ENCODE results near the gene ADGRL3.

The ADGRL3 gene

GRCh38 chr4:61211781-61212180 lies 11.7 kb downstream of the ADGRL3 start:
- no peak for ATAC-seq (replicated peaks; ENCODE audit: extremely low read depth, poor library complexity, severe bottlenecking)
- Mint-ChIP-seq H3K9me3 (no peaks in the 10 kb centered on the region), H3K36me3 (ENCODE audit: insufficient read depth) (no peaks in the 10 kb centered on the region), H3K27me3 (no peaks in the 10 kb centered on the region), H3K27ac (ENCODE audit: low read depth) (no peak overlapping the region), H3K4me3 (no peak overlapping the region), H3K4me1 (no peaks in the 10 kb centered on the region)
- DNase-seq (ENCODE audit: low spot score in 2 of 2), result no peak

GRCh38 chr4:61212788-61213187 lies 12.7 kb downstream of the ADGRL3 start:
- H3K4me3 Mint-ChIP-seq, result no peak overlapping the region
- no peak overlapping the region for H3K27ac Mint-ChIP-seq (ENCODE audit: low read depth)
- no peaks in the 10 kb centered on the region for H3K36me3 Mint-ChIP-seq (ENCODE audit: insufficient read depth)
- ATAC-seq (replicated peaks; ENCODE audit: extremely low read depth, poor library complexity, severe bottlenecking), result no peak
- H3K4me1 Mint-ChIP-seq, result no peaks in the 10 kb centered on the region
- DNase-seq (ENCODE audit: low spot score in 2 of 2), result no peak
- no peaks in the 10 kb centered on the region for H3K27me3 Mint-ChIP-seq
- H3K9me3 Mint-ChIP-seq, result no peaks in the 10 kb centered on the region

- Mint-ChIP-seq H3K9me3 (no peaks in the 10 kb centered on the region), H3K4me1 (no peaks in the 10 kb centered on the region), H3K36me3 (ENCODE audit: insufficient read depth) (no peaks in the 10 kb centered on the region), H3K27ac (ENCODE audit: low read depth) (no peak overlapping the region), H3K27me3 (no peaks in the 10 kb centered on the region), H3K4me3 (no peak overlapping the region)
- ATAC-seq (replicated peaks; ENCODE audit: extremely low read depth, poor library complexity, severe bottlenecking), result no peak
- no peak for DNase-seq (ENCODE audit: low spot score in 2 of 2)
Measured at GRCh38 chr4:61214680-61215079, 14.6 kb downstream of the ADGRL3 start.

GRCh38 chr4:61217222-61217621 lies 17.1 kb downstream of the ADGRL3 start:
- Mint-ChIP-seq H3K4me3 (no peak overlapping the region), H3K4me1 (no peaks in the 10 kb centered on the region), H3K27ac (ENCODE audit: low read depth) (no peak overlapping the region), H3K9me3 (no peaks in the 10 kb centered on the region), H3K27me3 (no peaks in the 10 kb centered on the region), H3K36me3 (ENCODE audit: insufficient read depth) (no peaks in the 10 kb centered on the region)
- DNase-seq (ENCODE audit: low spot score in 2 of 2) (no peak), ATAC-seq (replicated peaks; ENCODE audit: extremely low read depth, poor library complexity, severe bottlenecking) (no peak)

GRCh38 chr4:61220556-61220955 lies 20.4 kb downstream of the ADGRL3 start:
- H3K9me3 Mint-ChIP-seq, result peaks cover 6% of the 10 kb centered on the region
- H3K4me3 Mint-ChIP-seq, result no peak overlapping the region
- no peak for ATAC-seq (replicated peaks; ENCODE audit: extremely low read depth, poor library complexity, severe bottlenecking)
- H3K27ac Mint-ChIP-seq (ENCODE audit: low read depth), result no peak overlapping the region
- no peak for DNase-seq (ENCODE audit: low spot score in 2 of 2)
- H3K4me1 Mint-ChIP-seq, result no peaks in the 10 kb centered on the region
- no peaks in the 10 kb centered on the region for H3K27me3 Mint-ChIP-seq
- H3K36me3 Mint-ChIP-seq (ENCODE audit: insufficient read depth), result no peaks in the 10 kb centered on the region

- ATAC-seq (replicated peaks; ENCODE audit: extremely low read depth, poor library complexity, severe bottlenecking) (no peak), DNase-seq (ENCODE audit: low spot score in 2 of 2) (no peak)
- Mint-ChIP-seq H3K27me3 (no peaks in the 10 kb centered on the region), H3K36me3 (ENCODE audit: insufficient read depth) (no peaks in the 10 kb centered on the region), H3K4me3 (no peak overlapping the region), H3K4me1 (no peaks in the 10 kb centered on the region), H3K27ac (ENCODE audit: low read depth) (no peak overlapping the region), H3K9me3 (peaks cover 6% of the 10 kb centered on the region)
Measured at GRCh38 chr4:61223385-61223784, 23.3 kb downstream of the ADGRL3 start.

- H3K4me1 Mint-ChIP-seq, result no peaks in the 10 kb centered on the region
- no peaks in the 10 kb centered on the region for H3K36me3 Mint-ChIP-seq (ENCODE audit: insufficient read depth)
- DNase-seq (ENCODE audit: low spot score in 2 of 2) (no peak), ATAC-seq (replicated peaks; ENCODE audit: extremely low read depth, poor library complexity, severe bottlenecking) (no peak)
- no peak overlapping the region for H3K27ac Mint-ChIP-seq (ENCODE audit: low read depth)
- no peaks in the 10 kb centered on the region for H3K27me3 Mint-ChIP-seq
- peaks cover 6% of the 10 kb centered on the region for H3K9me3 Mint-ChIP-seq
- no peak overlapping the region for H3K4me3 Mint-ChIP-seq
Measured at GRCh38 chr4:61224573-61224972, 24.4 kb downstream of the ADGRL3 start.

GRCh38 chr4:61225656-61226055 lies 25.5 kb downstream of the ADGRL3 start:
- no peak for ATAC-seq (replicated peaks; ENCODE audit: extremely low read depth, poor library complexity, severe bottlenecking)
- Mint-ChIP-seq H3K27me3 (no peaks in the 10 kb centered on the region), H3K27ac (ENCODE audit: low read depth) (no peak overlapping the region), H3K36me3 (ENCODE audit: insufficient read depth) (no peaks in the 10 kb centered on the region), H3K9me3 (peaks cover 6% of the 10 kb centered on the region), H3K4me3 (no peak overlapping the region), H3K4me1 (no peaks in the 10 kb centered on the region)
- DNase-seq (ENCODE audit: low spot score in 2 of 2), result no peak

GRCh38 chr4:61231421-61231820 lies 31.3 kb downstream of the ADGRL3 start:
- Mint-ChIP-seq H3K27me3 (no peaks in the 10 kb centered on the region), H3K27ac (ENCODE audit: low read depth) (no peak overlapping the region), H3K4me3 (no peak overlapping the region), H3K9me3 (peaks cover 26% of the 10 kb centered on the region), H3K36me3 (ENCODE audit: insufficient read depth) (peaks cover 1% of the 10 kb centered on the region), H3K4me1 (no peaks in the 10 kb centered on the region)
- no peak for ATAC-seq (replicated peaks; ENCODE audit: extremely low read depth, poor library complexity, severe bottlenecking)
- no peak for DNase-seq (ENCODE audit: low spot score in 2 of 2)

GRCh38 chr4:61239250-61239649 lies 39.1 kb downstream of the ADGRL3 start:
- Mint-ChIP-seq H3K4me3 (no peak overlapping the region), H3K4me1 (no peaks in the 10 kb centered on the region), H3K36me3 (ENCODE audit: insufficient read depth) (no peaks in the 10 kb centered on the region), H3K27ac (ENCODE audit: low read depth) (no peak overlapping the region), H3K9me3 (peaks cover 6% of the 10 kb centered on the region), H3K27me3 (no peaks in the 10 kb centered on the region)
- ATAC-seq (replicated peaks; ENCODE audit: extremely low read depth, poor library complexity, severe bottlenecking), result no peak
- no peak for DNase-seq (ENCODE audit: low spot score in 2 of 2)

GRCh38 chr4:61243962-61244361 lies 43.8 kb downstream of the ADGRL3 start:
- H3K36me3 Mint-ChIP-seq (ENCODE audit: insufficient read depth), result no peaks in the 10 kb centered on the region
- no peak overlapping the region for H3K4me3 Mint-ChIP-seq
- no peak for ATAC-seq (replicated peaks; ENCODE audit: extremely low read depth, poor library complexity, severe bottlenecking)
- peaks cover 10% of the 10 kb centered on the region for H3K9me3 Mint-ChIP-seq
- no peaks in the 10 kb centered on the region for H3K27me3 Mint-ChIP-seq
- no peak for DNase-seq (ENCODE audit: low spot score in 2 of 2)
- no peak overlapping the region for H3K27ac Mint-ChIP-seq (ENCODE audit: low read depth)
- H3K4me1 Mint-ChIP-seq, result no peaks in the 10 kb centered on the region

- Mint-ChIP-seq H3K9me3 (peaks cover 16% of the 10 kb centered on the region), H3K4me3 (no peak overlapping the region), H3K27ac (ENCODE audit: low read depth) (no peak overlapping the region), H3K27me3 (no peaks in the 10 kb centered on the region), H3K4me1 (no peaks in the 10 kb centered on the region), H3K36me3 (ENCODE audit: insufficient read depth) (no peaks in the 10 kb centered on the region)
- ATAC-seq (replicated peaks; ENCODE audit: extremely low read depth, poor library complexity, severe bottlenecking), result no peak
- no peak for DNase-seq (ENCODE audit: low spot score in 2 of 2)
Measured at GRCh38 chr4:61245069-61245714, 45.1 kb downstream of the ADGRL3 start.

GRCh38 chr4:61246034-61246433 lies 45.9 kb downstream of the ADGRL3 start:
- Mint-ChIP-seq H3K27ac (ENCODE audit: low read depth) (no peak overlapping the region), H3K9me3 (peaks cover 16% of the 10 kb centered on the region), H3K27me3 (no peaks in the 10 kb centered on the region)

GRCh38 chr4:61248705-61249104 lies 48.6 kb downstream of the ADGRL3 start:
- Mint-ChIP-seq H3K4me3 (no peak overlapping the region), H3K4me1 (no peaks in the 10 kb centered on the region), H3K27me3 (no peaks in the 10 kb centered on the region), H3K27ac (ENCODE audit: low read depth) (no peak overlapping the region), H3K36me3 (ENCODE audit: insufficient read depth) (no peaks in the 10 kb centered on the region), H3K9me3 (peaks cover 16% of the 10 kb centered on the region)
- ATAC-seq (replicated peaks; ENCODE audit: extremely low read depth, poor library complexity, severe bottlenecking) (no peak), DNase-seq (ENCODE audit: low spot score in 2 of 2) (no peak)

More at GRCh38 chr4:61246034-61246433, 45.9 kb downstream of the ADGRL3 start:
- H3K36me3 Mint-ChIP-seq (ENCODE audit: insufficient read depth), result no peaks in the 10 kb centered on the region
- DNase-seq (ENCODE audit: low spot score in 2 of 2) (no peak), ATAC-seq (replicated peaks; ENCODE audit: extremely low read depth, poor library complexity, severe bottlenecking) (no peak)
- no peaks in the 10 kb centered on the region for H3K4me1 Mint-ChIP-seq
- H3K4me3 Mint-ChIP-seq, result no peak overlapping the region
